K562 (cell line): ENCODE results near the gene SPRY2. TPM values are rescaled to one million over a fixed set of nuclear protein-coding genes. Genes with fewer than 3 reads are reported as not detected.

ENCODE experiments used
- ATAC-seq: fragments of 200-7000 bp; cut with Tn5 transposase; 3 replicates; pipeline ENCODE4 v1.9.1; 2020; ENCODE audit warnings: moderate library complexity
- BruUV-seq: library from RNA; stranded (reverse); fragments of 400-500 nt; replicated peaks from 2 replicates; lab custom pipeline; 2021; lab: Mats Ljungman, UMichigan
- CTCF ChIA-PET: fragments of 300-600 bp; formaldehyde crosslinking; extraction: SDS; loops from one replicate; lab custom pipeline; 2021; ENCODE audit warnings: low intra/inter-chr PET ratio; lab: Yijun Ruan, JAX
- POLR2A ChIA-PET: fragments of 300-600, 350-650 bp; sonication (Branson Sonifier 250); formaldehyde crosslinking; extraction: SDS; loops from one replicate; lab custom pipeline; 2021; ENCODE audit warnings: antibody characterized with exemption, inconsistent platforms; lab: Yijun Ruan, JAX
- DNase-seq, 4 experiments: peaks; one replicate each; pipeline versions ENCODE4 v3.0.0 to v3.0.0-alpha.2; 2011 to 2018; ENCODE audit warnings: low spot score in 3 of 4, mixed read lengths in 3 of 4; ENCODE audit errors: extremely low read depth in 1 of 4
- FAIRE-seq: peaks from 2 replicates; lab custom pipeline; 2011; peaks lifted over from hg19 to GRCh38; lab: Jason Lieb, UNC
- H2AFZ ChIP-seq: 2 replicates; pipeline ENCODE4 v1.6.0; 2011; ENCODE audit warnings: low read depth, low read length, control low read depth, inconsistent platforms
- H3K27ac ChIP-seq: fragments of 200-600 bp; 3 replicates; pipeline ENCODE4 v1.8.0; 2011; ENCODE audit warnings: low read depth, mild to moderate bottlenecking, control low read depth, inconsistent platforms, low read length, moderate library complexity, mixed read lengths; ENCODE audit errors: extremely low read depth
- H3K27me3 ChIP-seq, 2 experiments: fragments of 300-600 bp in 1 of 2; 2 replicates in 1 of 2; 3 replicates in 1 of 2; pipeline versions ENCODE4 v1.6.0 to v1.8.0; 2011; ENCODE audit warnings: inconsistent platforms in 2 of 2, low read length in 2 of 2, mild to moderate bottlenecking in 1 of 2, mixed read lengths in 1 of 2, moderate library complexity in 1 of 2; ENCODE audit not compliant: control insufficient read depth in 2 of 2, insufficient read depth in 2 of 2
- H3K36me3 ChIP-seq: fragments of 300-600 bp; 3 replicates; pipeline ENCODE4 v1.8.0; 2011; ENCODE audit warnings: mild to moderate bottlenecking, low read length, inconsistent platforms; ENCODE audit not compliant: control insufficient read depth, insufficient read depth
- H3K4me1 ChIP-seq, 2 experiments: fragments of 200-600 bp in 1 of 2; replicated peaks in 1 of 2; 2 replicates in 1 of 2; 3 replicates in 1 of 2; pipeline versions ENCODE4 v1.5.1 to v1.8.0; 2011; ENCODE audit warnings: inconsistent platforms in 2 of 2, low read length in 2 of 2, mild to moderate bottlenecking in 1 of 2, mixed read lengths in 1 of 2, moderate library complexity in 1 of 2; ENCODE audit not compliant: control insufficient read depth in 2 of 2, insufficient read depth in 2 of 2
- H3K4me2 ChIP-seq: 2 replicates; pipeline ENCODE4 v1.6.1; 2011; ENCODE audit warnings: low read length, control low read depth, inconsistent platforms, mixed read lengths; ENCODE audit not compliant: insufficient read depth
- H3K4me3 ChIP-seq: fragments of 200-600 bp; sonication (generic), shearing (Covaris generic); 2 replicates; pipeline ENCODE4 v1.5.1; 2016; ENCODE audit warnings: control low read depth, inconsistent platforms
- H3K79me2 ChIP-seq: fragments of 200-600 bp; 3 replicates; pipeline ENCODE4 v1.8.0; 2011; ENCODE audit warnings: low read length, inconsistent platforms; ENCODE audit not compliant: control insufficient read depth, insufficient read depth
- H3K9ac ChIP-seq, 2 experiments: 2 replicates each; pipeline versions ENCODE4 v1.6.0 to v1.6.1; 2011; ENCODE audit warnings: low read depth in 2 of 2, low read length in 2 of 2, control low read depth in 1 of 2, inconsistent platforms in 1 of 2, mild to moderate bottlenecking in 1 of 2, mixed read lengths in 1 of 2; ENCODE audit not compliant: insufficient read depth in 1 of 2
- H3K9me1 ChIP-seq: one replicate; pipeline ENCODE4 v1.6.0; 2011; ENCODE audit warnings: inconsistent platforms, mild to moderate bottlenecking, low read length, moderate library complexity; ENCODE audit not compliant: control insufficient read depth, insufficient read depth
- H3K9me3 ChIP-seq: replicated peaks from 2 replicates; pipeline ENCODE4 v1.5.1; 2011; ENCODE audit warnings: low read depth, low read length, inconsistent platforms; ENCODE audit not compliant: control insufficient read depth, insufficient read depth
- H4K20me1 ChIP-seq: replicated peaks from 2 replicates; pipeline ENCODE4 v1.6.1; 2011; ENCODE audit warnings: low read length, inconsistent platforms, mixed read lengths; ENCODE audit not compliant: control insufficient read depth, insufficient read depth
- CBX2 ChIP-seq: fragments of 200-600 bp; sonication (generic); IDR thresholded peaks from one replicate; pipeline ENCODE4 v1.6.1; 2012; ENCODE audit warnings: mild to moderate bottlenecking, low read length, inconsistent platforms; ENCODE audit not compliant: insufficient read depth, poor library complexity, severe bottlenecking
- ELK1 ChIP-seq: sonication (generic); formaldehyde crosslinking; IDR thresholded peaks from 2 replicates; pipeline ENCODE4 v1.8.1; 2022; ENCODE audit warnings: missing genetic modification reagents
- FOXM1 ChIP-seq, 2 experiments: fragments of 450-650 bp in 1 of 2; sonication (generic) in 1 of 2; formaldehyde crosslinking in 1 of 2; IDR thresholded peaks; 2 replicates each; pipeline versions ENCODE4 v1.6.1 to v1.9.0; 2017 to 2022; ENCODE audit warnings: low read depth in 2 of 2, mild to moderate bottlenecking in 2 of 2, missing genetic modification reagents in 1 of 2, moderate library complexity in 1 of 2
- IFI16 ChIP-seq: fragments of 250-450 bp; sonication (Bioruptor Pico); IDR thresholded peaks from 2 replicates; pipeline ENCODE4 v2.1.2; 2022; ENCODE audit warnings: mild to moderate bottlenecking, inconsistent platforms
- KLF1 ChIP-seq: fragments of 450-650 bp; IDR thresholded peaks from 2 replicates; pipeline ENCODE4 v1.6.1; 2016; ENCODE audit warnings: missing genetic modification characterization, missing compliant biosample characterization
- NCOA6 ChIP-seq: fragments of 450-650 bp; IDR thresholded peaks from 2 replicates; pipeline ENCODE4 v1.6.1; 2017; ENCODE audit warnings: mild to moderate bottlenecking
- NCOR1 ChIP-seq: fragments of 450-650 bp; IDR thresholded peaks from 2 replicates; pipeline ENCODE4 v1.6.1; 2016; ENCODE audit warnings: mild to moderate bottlenecking, moderate library complexity
- NEUROD1 ChIP-seq: fragments of 150-350 bp; IDR thresholded peaks from 2 replicates; pipeline ENCODE4 v1.6.1; 2014; ENCODE audit warnings: borderline replicate concordance, low read length, low read depth; ENCODE audit not compliant: partially characterized antibody
- POLR3A ChIP-seq: IDR thresholded peaks from 2 replicates; pipeline ENCODE4 v1.6.1; 2011; ENCODE audit warnings: borderline replicate concordance, mild to moderate bottlenecking, moderate library complexity; ENCODE audit not compliant: insufficient read length, insufficient read depth; ENCODE audit errors: extremely low read depth
- ZNF133 ChIP-seq: fragments of 250-450 bp; sonication (Bioruptor Pico); IDR thresholded peaks from 2 replicates; pipeline ENCODE4 v1.4.0; 2020; ENCODE audit warnings: mild to moderate bottlenecking
- ZNF668 ChIP-seq: fragments of 250-450 bp; sonication (Bioruptor Pico); IDR thresholded peaks from 2 replicates; pipeline ENCODE4 v1.8.0; 2022; ENCODE audit warnings: mild to moderate bottlenecking, inconsistent platforms
- ZNF696 ChIP-seq: fragments of 250-450 bp; sonication (Bioruptor Pico); conservative IDR thresholded peaks from 2 replicates; pipeline ENCODE4 v1.4.0; 2020; ENCODE audit warnings: mild to moderate bottlenecking, moderate library complexity
- WGBS: fragments of 100-300 bp; shearing (Covaris generic); methylation state at CpG from one replicate; pipeline ENCODE4 v1.1.6; 2016; ENCODE audit warnings: low coverage, mixed read lengths; ENCODE audit not compliant: insufficient coverage; ENCODE audit errors: missing lambda C conversion rate; 5-methylcytosine and 5-hydroxymethylcytosine counted together
- in situ Hi-C: fragments of 300-500 bp; cut with MboI; formaldehyde crosslinking; loops from 4 replicates; pipeline ENCODE4 v1.15.0; 2018; ENCODE audit warnings: inconsistent platforms, mixed read lengths
- intact Hi-C: fragments of 100-400 bp; cut with micrococcal nuclease; formaldehyde crosslinking; loops from 2 replicates; pipeline ENCODE4 v1.14.2; 2022
- polyA plus RNA-seq, 8 experiments: library from polyadenylated mRNA; depleted of rRNA in 4 of 8; stranded (reverse) in 5 of 8; unstranded in 3 of 8; fragments of >200 nt; fragmentation: Nextera tagmentation in 2 of 8; fragmentation: Illumina TruSeq in 1 of 8; extraction: Ambion mirVana in 2 of 8; extraction: Trizol in 1 of 8; gene quantifications; 2 replicates each; pipeline versions ENCODE4 v1.2.1 to v1.2.3, GENCODE V29; 2011 to 2014; ENCODE audit warnings: inconsistent platforms in 1 of 8, missing spikeins in 1 of 8
- total RNA-seq, 7 experiments: library from RNA; depleted of rRNA in 6 of 7; stranded (reverse); fragments of >200 nt in 6 of 7; fragmentation: Illumina TruSeq in 2 of 7; extraction: Trizol in 2 of 7; gene quantifications; 2 replicates each; pipeline versions ENCODE4 v1.2.1 to v1.2.3, GENCODE V29; 2011 to 2021; ENCODE audit warnings: low replicate concordance in 1 of 7
- TF ChIP-seq, protein P1 (sequence below): fragments of 250-450 bp; sonication (Bioruptor Pico); IDR thresholded peaks from 2 replicates; pipeline ENCODE4 v1.5.0; 2020; ENCODE audit warnings: mild to moderate bottlenecking, borderline replicate concordance

SPRY2 gene
- total and polyA plus RNA-seq, 9 of the 15 experiments (the other 6 are each of a cell fraction or from before 2014, with no cell fraction given) = 1.8 to 7.8 (median 3.4) TPM

GRCh38 chr13:80299046-80299445 is 41.9 kb downstream of the SPRY2 start (continued):
- TF ChIP-seq POLR3A (no peak), NCOA6 (no peak)
- TF ChIP-seq, all 486 proteins: peak for 0

DNA sequence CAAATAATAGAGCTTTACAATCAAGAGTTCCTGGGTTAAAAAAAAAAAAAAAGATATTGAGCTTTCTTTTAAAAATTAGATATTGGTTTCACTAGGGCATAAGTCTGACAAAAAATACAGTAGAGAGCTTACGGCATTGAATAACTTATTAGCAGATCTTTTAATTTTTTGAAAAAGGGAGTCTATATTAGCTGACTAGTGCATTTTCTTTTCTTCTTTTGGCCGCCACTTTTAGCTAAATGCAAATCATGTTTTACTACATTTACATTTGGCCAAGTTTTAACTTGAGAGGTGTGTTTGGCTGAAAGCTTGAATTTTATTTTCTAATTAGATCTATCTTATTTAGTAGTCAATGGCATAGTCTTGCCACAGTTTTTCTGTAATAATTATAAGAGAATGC is 43.4 kb downstream of the SPRY2 start:
- Histone ChIP-seq H3K27me3 (no peaks in the 10 kb centered on the region), H3K9me1 (no peaks in the 10 kb centered on the region), H3K4me2 (no peak overlapping the region), H2AFZ (no peak overlapping the region), H3K79me2 (no peaks in the 10 kb centered on the region), H3K27ac (no peak overlapping the region), H3K36me3 (no peaks in the 10 kb centered on the region), H3K4me3 (no peak overlapping the region), H4K20me1 (no peaks in the 10 kb centered on the region), H3K9ac (no peak overlapping the region), H3K4me1 (no peaks in the 10 kb centered on the region; a peak in 1 of 5 replicates), H3K9me3 (no peaks in the 10 kb centered on the region)
- no peak for ATAC-seq
- no peak for FAIRE-seq
- ChIA-PET CTCF (no interaction called here), POLR2A (interaction anchor here (0.6 kb wide), 1 partner anchor 9 kb away, joined by 3 read pairs; no protein-coding TSS in a partner anchor)
- 0% methylated on average over 2 of the region's 2 CpGs for WGBS
- in situ Hi-C loops = no loop called here
- intact Hi-C loops = no loop called here
- BruUV-seq = no TSS peak
- no peak for TF ChIP-seq NCOR1
- TF ChIP-seq NEUROD1 = no peak
- no peak for TF ChIP-seq KLF1
- TF ChIP-seq FOXM1 (IDR thresholded peaks at IDR 0.05; ENCODE audit: low read depth) = no peak
- TF ChIP-seq FOXM1 (CRISPR knock-in tag; IDR thresholded peaks at IDR 0.05; ENCODE audit: low read depth) = no peak
- TF ChIP-seq IFI16 (CRISPR knock-in tag) = no peak
- no peak for TF ChIP-seq ZNF668 (CRISPR knock-in tag)
- no peak for TF ChIP-seq ZNF696 (CRISPR knock-in tag)
- TF ChIP-seq ELK1 (CRISPR knock-in tag) = no peak
- TF ChIP-seq, protein P1, sequence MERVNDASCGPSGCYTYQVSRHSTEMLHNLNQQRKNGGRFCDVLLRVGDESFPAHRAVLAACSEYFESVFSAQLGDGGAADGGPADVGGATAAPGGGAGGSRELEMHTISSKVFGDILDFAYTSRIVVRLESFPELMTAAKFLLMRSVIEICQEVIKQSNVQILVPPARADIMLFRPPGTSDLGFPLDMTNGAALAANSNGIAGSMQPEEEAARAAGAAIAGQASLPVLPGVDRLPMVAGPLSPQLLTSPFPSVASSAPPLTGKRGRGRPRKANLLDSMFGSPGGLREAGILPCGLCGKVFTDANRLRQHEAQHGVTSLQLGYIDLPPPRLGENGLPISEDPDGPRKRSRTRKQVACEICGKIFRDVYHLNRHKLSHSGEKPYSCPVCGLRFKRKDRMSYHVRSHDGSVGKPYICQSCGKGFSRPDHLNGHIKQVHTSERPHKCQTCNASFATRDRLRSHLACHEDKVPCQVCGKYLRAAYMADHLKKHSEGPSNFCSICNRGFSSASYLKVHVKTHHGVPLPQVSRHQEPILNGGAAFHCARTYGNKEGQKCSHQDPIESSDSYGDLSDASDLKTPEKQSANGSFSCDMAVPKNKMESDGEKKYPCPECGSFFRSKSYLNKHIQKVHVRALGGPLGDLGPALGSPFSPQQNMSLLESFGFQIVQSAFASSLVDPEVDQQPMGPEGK (CRISPR knock-in tag) = no peak
- no peak for TF ChIP-seq CBX2
- TF ChIP-seq ZNF133 = no peak
- DNase-seq = no peak
